HEK293T (cell line): ENCODE data around the gene RNF43.

Experiments
- ARNT ChIP-seq: fragments of 450-650 bp; IDR thresholded peaks from 2 replicates; pipeline ENCODE4 v1.6.1; 2017; ENCODE audit warnings: mild to moderate bottlenecking
- BHLHE40 ChIP-seq: fragments of 450-650 bp; IDR thresholded peaks from 2 replicates; pipeline ENCODE4 v1.6.1; 2016; ENCODE audit warnings: mild to moderate bottlenecking, moderate library complexity, borderline replicate concordance
- FOXA1 ChIP-seq: fragments of 450-650 bp; IDR thresholded peaks from 2 replicates; pipeline ENCODE4 v1.6.1; 2016; ENCODE audit warnings: mild to moderate bottlenecking
- FOXM1 ChIP-seq: fragments of 450-650 bp; IDR thresholded peaks from 2 replicates; pipeline ENCODE4 v1.6.1; 2017; ENCODE audit warnings: mild to moderate bottlenecking, borderline replicate concordance
- L3MBTL2 ChIP-seq: fragments of 450-650 bp; conservative IDR thresholded peaks from 2 replicates; pipeline ENCODE4 v1.6.1; 2016; ENCODE audit warnings: mild to moderate bottlenecking
- LEF1 ChIP-seq: fragments of 450-650 bp; IDR thresholded peaks from 2 replicates; pipeline ENCODE4 v1.6.1; 2017; ENCODE audit warnings: mild to moderate bottlenecking, borderline replicate concordance
- SP1 ChIP-seq: fragments of 450-650 bp; IDR thresholded peaks from 2 replicates; pipeline ENCODE4 v1.6.1; 2017
- SUZ12 ChIP-seq: fragments of 450-650 bp; IDR thresholded peaks from 2 replicates; pipeline ENCODE4 v1.6.1; 2016; ENCODE audit warnings: mild to moderate bottlenecking

DNA sequence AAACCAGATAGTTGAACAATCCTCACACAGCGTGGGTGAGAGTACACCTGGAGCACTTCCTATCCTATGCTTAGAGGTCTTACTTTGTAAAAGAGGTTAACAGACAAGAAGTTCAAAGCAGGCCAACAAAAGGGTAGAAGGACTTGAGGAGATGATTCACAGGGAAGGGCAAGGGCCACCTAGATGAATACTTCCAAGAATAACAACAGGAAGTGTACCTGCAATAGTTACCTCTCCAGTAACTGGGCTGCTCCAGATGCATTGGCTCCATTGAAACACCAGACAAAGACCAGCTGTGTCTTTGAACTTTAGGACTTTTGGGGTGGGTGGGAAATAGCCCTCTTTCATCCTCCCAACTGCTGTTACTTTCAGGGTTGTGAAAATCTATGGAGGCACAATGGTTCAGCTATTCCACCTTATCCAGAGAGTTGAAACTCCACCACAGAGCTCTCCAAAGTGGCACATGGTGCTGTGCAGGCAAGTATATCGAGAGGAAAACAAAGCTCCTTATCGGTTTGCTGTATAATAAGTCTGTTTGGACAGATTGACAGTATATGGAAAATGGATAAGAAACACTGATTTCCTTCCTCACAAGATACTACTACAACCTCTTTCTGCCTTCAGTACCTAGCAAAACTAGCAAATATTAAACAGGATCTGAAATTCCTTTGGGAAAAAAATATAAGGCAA is 22.7 kb downstream of the RNF43 start:
- TF ChIP-seq FOXA1 (no peak), BHLHE40 (no peak), SUZ12 (no peak), FOXM1 (no peak), LEF1 (no peak), L3MBTL2 (no peak), SP1 (no peak), ARNT (no peak)
